ENCODE data around the gene PCA3.
A peak's percentile ranks its signal among the peaks of the same experiment; 100 is the strongest.

- TF ChIP-seq CTCF (IDR thresholded peaks at IDR 0.05) (peak; percentile 57 to 89 (median 70)), POLR2A (IDR thresholded peaks at IDR 0.05) (no peak)
These were observed 46.2 kb downstream of the PCA3 start for GRCh38 chr9:76810377-76810957.
